Hematopoietic multipotent progenitor cell treated with erythropoietin and hydrocortisone succinate and interleukin-3 and kit ligand, for 6 days (in vitro differentiated cells): Measurements from ENCODE around the gene KCTD13.
"Not testable (repeated sequence)": the region's sequence is repeated elsewhere in the genome, so short reads cannot be mapped to it uniquely, and the experiment has no call there.

Experiments used
- DNase-seq: peaks from one replicate; pipeline ENCODE4 v3.0.0-alpha.2; 2015

KCTD13 gene

GRCh38 chr16:29943846-29944799 is 18.1 kb upstream of the KCTD13 start:
- peak; percentile 49 for DNase-seq

- DNase-seq = no peak
Measured at GRCh38 chr16:29940656-29941055, 14.6 kb upstream of the KCTD13 start.

DNA sequence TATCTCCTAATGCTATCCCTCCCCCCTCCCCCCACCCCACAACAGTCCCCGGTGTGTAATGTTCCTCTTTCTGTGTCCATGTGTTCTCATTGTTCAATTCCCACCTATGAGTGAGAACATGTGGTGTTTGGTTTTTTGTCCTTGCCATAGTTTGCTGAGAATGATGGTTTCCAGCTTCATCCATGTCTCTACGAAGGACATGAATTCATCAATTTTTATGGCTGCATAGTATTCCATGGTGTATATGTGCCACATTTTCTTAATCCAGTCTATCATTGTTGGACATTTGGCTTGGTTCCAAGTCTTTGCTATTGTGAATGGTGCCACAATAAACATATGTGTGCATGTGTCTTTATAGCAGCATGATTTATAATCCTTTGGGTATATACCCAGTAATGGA is 5.7 kb upstream of the KCTD13 start:
- DNase-seq = not testable (repeated sequence)

- peak; percentile 24 for DNase-seq
Measured at GRCh38 chr16:29927070-29927905, 1.3 kb upstream of the KCTD13 start.

DNA sequence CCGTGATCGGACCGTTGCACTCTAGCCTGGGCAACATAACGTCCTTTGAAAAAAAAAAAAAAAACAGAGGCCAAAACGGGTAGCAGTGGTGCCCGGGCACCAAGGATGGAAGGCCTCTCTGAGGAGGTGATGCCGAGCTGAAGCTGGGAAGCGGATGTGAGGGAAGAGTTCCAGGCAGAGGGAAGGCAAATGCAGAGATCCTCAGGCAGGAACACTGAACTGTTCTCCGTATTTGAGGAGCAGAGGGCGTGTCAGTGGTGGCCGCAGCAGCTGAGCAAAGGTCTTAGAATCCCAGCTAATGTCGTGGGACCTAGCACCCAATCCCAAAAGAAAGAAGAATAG is 656 bp upstream of the KCTD13 start:
- DNase-seq = peak; percentile 23

GRCh38 chr16:29925105-29925756 is 795 bp downstream of the KCTD13 start:
- peak; percentile 46 for DNase-seq

GRCh38 chr16:29922986-29923501 is 3.0 kb downstream of the KCTD13 start:
- no peak for DNase-seq

GRCh38 chr16:29922326-29922725 is 3.7 kb downstream of the KCTD13 start:
- no peak for DNase-seq

DNA sequence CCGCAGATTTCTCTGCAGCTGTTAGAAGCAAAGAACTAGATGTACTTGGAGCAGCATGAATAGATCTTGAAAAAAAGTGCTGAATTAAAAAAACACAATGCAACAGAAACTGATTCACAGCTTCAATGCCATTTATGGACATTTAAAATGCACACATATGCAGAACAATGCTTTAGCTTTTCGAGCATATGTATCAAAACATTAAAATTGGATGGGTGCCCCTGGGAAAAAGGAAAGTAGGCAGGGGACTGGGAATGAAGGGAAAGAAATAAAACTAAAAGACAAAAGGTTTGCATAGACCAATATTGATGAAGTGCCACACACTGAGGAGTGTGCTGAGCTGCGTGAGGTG is 5.0 kb downstream of the KCTD13 start:
- no peak for DNase-seq

DNA sequence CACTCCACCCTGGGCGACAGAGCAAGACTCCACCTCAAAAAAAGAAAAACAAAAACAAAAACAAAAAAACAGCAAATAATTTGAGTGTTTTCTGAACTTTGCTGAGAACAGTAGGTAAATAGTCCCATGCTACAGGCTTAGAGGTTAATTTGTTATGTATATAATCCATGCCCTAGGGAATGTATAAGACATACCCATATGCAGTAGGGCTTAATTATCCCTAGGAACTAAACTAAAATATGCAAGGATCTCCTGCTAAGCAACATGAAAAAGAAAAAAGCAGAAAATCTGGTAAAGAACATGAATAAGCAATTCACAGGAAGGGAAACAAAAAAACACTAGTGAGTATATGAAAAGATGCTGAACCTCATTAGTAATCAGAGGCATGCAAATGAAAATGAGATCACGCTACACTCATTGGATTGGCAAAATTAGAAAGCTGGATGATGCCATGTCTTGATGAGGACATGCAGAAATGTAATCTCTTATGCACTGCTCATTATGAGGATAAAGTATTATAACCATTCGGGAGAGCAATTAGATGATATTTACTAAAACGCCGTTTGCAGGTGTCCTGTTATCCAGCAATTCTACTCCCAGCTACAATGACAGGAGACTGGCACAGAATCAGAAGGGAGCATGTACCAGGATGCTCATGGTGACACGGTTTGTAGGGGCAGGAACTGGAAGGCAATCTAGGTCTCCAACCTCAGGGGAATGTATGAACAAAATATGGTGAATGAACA is 5.6 kb downstream of the KCTD13 start:
- DNase-seq = no peak

DNA sequence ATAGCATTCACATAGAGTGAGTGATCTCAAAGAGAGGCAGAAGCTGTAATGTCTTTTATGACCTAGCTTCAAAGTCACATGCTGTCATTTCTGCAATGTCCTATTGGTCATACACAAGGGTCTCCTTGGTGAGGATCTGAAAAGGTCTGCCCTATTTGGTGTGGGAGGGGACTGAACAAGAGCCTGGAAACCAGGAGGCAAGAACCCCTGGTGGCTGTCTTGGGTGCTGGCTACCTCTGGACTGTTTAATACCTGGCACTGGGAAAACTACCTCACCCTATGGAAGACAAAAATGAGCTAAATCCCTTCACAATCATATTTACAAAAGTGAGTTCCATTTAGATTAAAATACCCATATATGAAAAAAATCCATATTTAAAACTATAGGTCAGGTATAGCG is 9.0 kb downstream of the KCTD13 start:
- DNase-seq = no peak

GRCh38 chr16:29915590-29916247 is 10.3 kb downstream of the KCTD13 start:
- no peak for DNase-seq

DNA sequence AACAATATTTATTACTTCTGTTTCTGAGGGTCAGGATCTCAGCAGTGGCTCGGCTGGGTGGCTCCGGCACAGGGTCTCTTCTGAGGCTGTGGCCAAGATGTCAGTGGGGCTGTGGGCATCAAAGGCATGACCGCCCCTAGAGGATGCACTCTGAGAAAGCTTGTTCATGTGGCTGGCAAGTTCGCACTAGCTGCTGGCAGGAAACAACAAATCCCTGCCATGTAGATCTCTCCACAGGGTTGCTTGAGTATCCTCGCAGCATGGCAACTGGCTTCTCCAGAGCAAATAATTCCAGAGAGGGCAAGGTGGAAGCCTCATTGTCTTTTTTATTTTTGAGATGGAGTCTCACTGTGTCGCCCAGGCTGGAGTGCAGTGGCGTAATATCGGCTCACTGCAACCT is 12.5 kb downstream of the KCTD13 start:
- DNase-seq = no peak

DNA sequence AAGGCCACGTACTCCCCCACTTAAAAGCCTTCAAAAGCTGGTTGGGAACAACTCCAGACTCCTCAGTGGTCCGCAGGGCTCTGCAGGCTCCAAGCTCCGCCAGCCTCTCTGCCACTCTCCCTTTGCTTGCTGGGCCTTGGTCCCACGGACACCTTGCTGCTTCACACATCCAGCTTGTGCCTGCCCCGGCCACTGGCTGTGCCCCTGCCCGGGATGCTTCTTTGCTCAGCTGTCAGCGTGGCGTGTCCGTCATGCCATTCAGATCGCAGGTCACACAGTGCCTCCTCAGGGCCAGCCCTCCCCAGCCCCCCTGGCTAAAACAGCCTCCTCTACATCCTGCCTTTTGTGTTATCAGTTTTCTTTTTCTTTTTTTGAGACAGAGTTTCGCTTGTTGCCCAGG is 13.9 kb downstream of the KCTD13 start:
- no peak for DNase-seq

DNA sequence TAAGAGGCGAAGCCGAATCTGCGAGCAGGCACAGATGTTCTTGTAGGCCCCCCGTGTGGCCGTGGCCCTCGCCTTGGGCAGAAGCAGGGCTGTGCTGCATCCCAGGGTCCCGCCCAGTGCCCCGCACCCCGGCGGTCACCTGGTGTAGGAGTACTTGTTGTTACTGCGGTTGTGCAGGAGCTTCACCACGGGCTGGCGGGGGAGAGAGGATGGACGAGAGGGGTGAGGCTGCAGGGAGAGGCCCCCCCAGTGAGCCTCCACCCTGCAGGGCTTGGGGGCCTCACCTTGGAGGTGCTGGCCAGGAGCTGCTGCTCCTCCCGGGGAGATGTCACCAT is 14.4 kb downstream of the KCTD13 start:
- no peak for DNase-seq

DNA sequence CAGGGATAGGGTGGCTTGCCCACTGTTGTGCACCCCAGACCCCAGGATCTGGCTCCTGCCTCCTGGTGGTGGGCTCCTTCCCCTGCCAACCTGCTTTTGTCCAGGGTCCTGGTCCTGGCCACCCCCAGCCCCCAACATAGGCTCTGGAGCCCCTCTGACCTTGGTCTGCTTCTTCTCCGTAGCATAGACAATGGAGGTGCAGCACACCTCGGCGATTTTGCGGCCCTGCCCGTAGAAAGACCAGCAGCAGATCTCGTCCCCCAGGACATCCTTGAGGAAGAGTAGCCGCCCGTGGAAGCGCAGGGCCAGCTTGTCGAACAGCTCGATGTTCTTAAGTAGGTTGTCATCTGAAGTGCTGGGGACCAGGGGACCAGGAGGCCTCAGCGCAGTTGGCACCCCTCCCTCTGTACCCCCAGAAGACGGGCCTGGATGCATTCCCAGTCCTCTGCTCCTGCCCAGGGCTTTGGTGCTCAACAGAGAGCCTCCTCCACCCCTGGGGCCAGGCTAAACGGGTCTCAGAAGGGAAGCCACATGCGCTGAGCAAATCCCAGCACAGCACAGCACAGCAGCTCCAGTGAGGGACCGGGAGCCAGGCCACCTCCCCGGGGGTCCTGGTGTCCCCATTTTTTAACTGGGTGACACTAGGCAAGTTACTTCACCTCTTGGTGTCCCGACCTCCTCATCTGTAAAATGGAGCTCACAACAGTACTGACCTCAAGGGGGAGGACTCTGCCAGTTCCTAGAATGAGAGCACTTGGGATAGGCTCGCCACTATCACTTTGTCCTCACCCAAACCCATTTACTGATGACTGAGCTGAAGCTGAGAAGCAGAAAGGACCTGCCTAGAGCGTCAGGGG is 15.0 kb downstream of the KCTD13 start:
- DNase-seq = no peak

GRCh38 chr16:29909851-29910250 is 16.2 kb downstream of the KCTD13 start:
- DNase-seq = not testable (repeated sequence)

- no peak for DNase-seq
Measured at GRCh38 chr16:29909391-29909790, 16.6 kb downstream of the KCTD13 start.

DNA sequence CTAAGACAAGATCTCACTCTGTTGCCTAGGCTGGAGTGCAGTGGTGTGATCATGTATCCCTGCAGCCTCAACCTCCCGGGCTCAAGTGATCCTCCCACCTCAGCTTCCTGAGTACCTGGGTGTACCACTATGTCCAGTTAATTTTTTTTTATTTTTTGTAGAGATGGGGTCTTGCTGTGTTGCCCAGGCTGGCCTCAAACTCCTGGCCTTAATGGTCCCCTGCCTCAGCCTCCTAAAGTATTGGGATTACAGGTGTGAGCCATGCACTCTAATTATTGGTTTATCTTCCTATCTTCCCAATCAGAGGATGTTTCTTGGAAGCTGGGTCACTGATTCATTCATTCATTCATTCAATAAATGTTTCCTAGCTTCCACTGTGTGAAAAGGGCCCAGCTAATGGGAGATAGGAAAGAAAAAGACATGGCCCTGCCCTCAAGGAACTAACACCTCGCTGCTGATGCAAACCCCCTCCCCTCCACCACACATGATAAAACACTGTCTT is 17.3 kb downstream of the KCTD13 start:
- DNase-seq = no peak

DNA sequence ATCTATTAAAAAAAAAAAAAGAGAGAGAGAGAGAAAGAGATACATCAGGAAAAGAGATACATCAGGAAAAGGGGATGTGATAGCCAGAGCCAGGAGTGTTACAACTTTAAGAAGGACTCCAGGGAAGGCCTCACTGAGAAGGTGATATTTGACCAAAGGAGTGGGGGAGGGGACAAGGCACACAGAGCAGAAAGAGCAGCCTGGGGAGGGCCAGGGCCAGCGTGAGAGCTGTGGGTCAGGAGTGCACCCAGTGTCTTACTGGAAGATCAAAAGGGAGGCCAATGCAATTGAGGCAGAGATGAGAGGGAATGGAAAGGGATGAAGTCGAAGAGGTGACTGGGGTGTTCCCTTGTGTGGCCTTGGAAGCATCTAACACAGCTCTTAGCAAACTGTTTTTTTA is 18.1 kb downstream of the KCTD13 start:
- DNase-seq = no peak
